Measurements from ENCODE around the gene RIOX2. TPM values are rescaled to one million over a fixed set of nuclear protein-coding genes. Genes with fewer than 3 reads are reported as not detected.

The RIOX2 gene
- total and polyA plus RNA-seq, 2 experiments from 2014 or later = 29.1 to 36.4 TPM

DNA sequence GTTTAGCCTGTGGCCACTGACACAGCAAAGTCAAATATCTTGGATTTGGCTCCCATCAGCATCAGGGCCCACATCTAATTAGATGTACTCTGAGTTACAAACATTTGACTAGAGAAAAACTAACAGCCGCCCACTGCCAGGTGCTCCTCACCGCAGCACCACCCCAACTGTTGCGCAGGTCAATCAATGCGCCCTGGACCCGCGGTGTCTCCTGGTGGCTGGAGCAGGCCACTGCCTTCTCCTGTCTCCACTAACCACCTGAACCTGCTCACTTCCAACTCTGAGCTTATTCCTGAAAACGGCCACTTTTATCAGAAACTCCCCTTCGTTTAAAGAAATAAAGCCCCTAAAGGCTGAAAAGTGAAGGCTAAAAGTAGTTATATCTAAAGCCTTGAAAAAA is 4.3 kb downstream of the RIOX2 start:
- Histone ChIP-seq H3K27me3 (replicated peaks; ENCODE audit: insufficient read depth) (no peaks in the 10 kb centered on the region), H3K9ac (no peak overlapping the region), H3F3A (ENCODE audit: insufficient read depth) (no peaks in the 10 kb centered on the region), H3K9me3 (ENCODE audit: low read depth) (no peaks in the 10 kb centered on the region), H3K27ac (no peak overlapping the region), H3K4me3 (no peak overlapping the region), H3K4me1 (ENCODE audit: insufficient read depth) (peaks cover 16% of the 10 kb centered on the region), H3K79me2 (ENCODE audit: insufficient read depth) (peaks cover 88% of the 10 kb centered on the region), H3K9me2 (ENCODE audit: insufficient read depth) (no peaks in the 10 kb centered on the region), H4K20me1 (ENCODE audit: insufficient read depth) (no peaks in the 10 kb centered on the region; the same call in 1 of the 2 replicates), H2AFZ (no peak overlapping the region), H3K36me3 (ENCODE audit: low read depth) (peaks cover 9% of the 10 kb centered on the region; the same call in 1 of the 2 replicates), H3K4me2 (ENCODE audit: unreplicated experiment) (no peak overlapping the region)
- in situ Hi-C loops (cut with MboI) = no loop called here
- DNase-seq = no peak
- 97% methylated on average over 8 of the region's 8 CpGs for WGBS, 2 experiments (ENCODE audit: low coverage in 1 of 2, low lambda C conversion rate in 2 of 2, missing lambda C conversion rate in 2 of 2)
- TF ChIP-seq EZH2 (IDR thresholded peaks at IDR 0.05; ENCODE audit: insufficient read depth, poor library complexity, severe bottlenecking) (no peak), EZH2phosphoT487 (IDR thresholded peaks at IDR 0.05; ENCODE audit: insufficient read depth, low read depth) (no peak)

DNA sequence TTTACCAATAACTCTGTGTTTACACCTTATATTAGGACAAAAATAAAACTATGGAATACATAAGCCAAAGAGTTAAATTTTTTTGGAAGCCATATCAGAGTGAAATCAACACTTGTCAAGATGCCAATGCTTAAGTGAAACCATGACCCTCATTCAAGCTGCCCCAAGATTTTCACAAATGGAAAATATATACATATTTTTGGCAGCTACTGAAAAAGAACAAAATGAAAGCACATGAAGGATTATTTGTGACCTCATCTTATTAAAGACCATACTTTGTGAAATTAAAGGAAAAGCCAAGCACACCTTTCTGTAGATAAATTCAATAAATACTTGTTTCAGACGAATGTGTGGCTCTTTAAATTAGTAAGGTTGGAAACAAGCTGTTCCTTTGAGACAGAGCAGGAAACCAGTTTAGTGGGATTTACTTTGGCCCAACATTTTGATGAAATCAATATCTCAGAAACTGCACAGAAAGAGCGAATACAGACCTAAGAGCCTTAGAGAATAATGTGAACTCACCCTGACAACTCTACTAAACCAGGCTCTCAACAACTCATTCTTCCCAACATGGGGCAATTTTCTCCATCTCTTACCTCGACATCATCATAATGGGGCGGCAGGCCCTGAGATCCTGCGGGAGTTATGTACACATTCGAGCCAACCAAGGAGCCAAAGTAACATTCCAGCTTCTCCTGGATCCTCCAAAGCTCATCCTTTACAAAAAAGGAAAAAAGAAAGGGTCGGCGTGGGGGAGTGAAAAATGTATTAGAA is 11.1 kb downstream of the RIOX2 start:
- no peak overlapping the region for H3K4me2 ChIP-seq (ENCODE audit: unreplicated experiment)
- in situ Hi-C loops (cut with MboI) = no loop called here
- no peaks in the 10 kb centered on the region for H3F3A ChIP-seq (ENCODE audit: insufficient read depth)
- H3K4me3 ChIP-seq = no peak overlapping the region
- no peaks in the 10 kb centered on the region for H3K4me1 ChIP-seq (ENCODE audit: insufficient read depth)
- TF ChIP-seq EZH2 (IDR thresholded peaks at IDR 0.05; ENCODE audit: insufficient read depth, poor library complexity, severe bottlenecking) (no peak), EZH2phosphoT487 (IDR thresholded peaks at IDR 0.05; ENCODE audit: insufficient read depth, low read depth) (no peak)
- H3K36me3 ChIP-seq (ENCODE audit: low read depth) = peaks cover 14% of the 10 kb centered on the region
- H4K20me1 ChIP-seq (ENCODE audit: insufficient read depth) = no peaks in the 10 kb centered on the region; the same call in 1 of the 2 replicates
- 86 to 87% methylated on average over 8 of the region's 8 CpGs for WGBS, 2 experiments (ENCODE audit: low coverage in 1 of 2, low lambda C conversion rate in 2 of 2, missing lambda C conversion rate in 2 of 2)
- no peak overlapping the region for H3K9ac ChIP-seq
- H3K79me2 ChIP-seq (ENCODE audit: insufficient read depth) = peaks cover 58% of the 10 kb centered on the region
- H3K27me3 ChIP-seq (replicated peaks; ENCODE audit: insufficient read depth) = no peaks in the 10 kb centered on the region
- DNase-seq = no peak
- H3K9me3 ChIP-seq (ENCODE audit: low read depth) = no peaks in the 10 kb centered on the region
- no peak overlapping the region for H2AFZ ChIP-seq
- no peak overlapping the region for H3K27ac ChIP-seq
- no peaks in the 10 kb centered on the region for H3K9me2 ChIP-seq (ENCODE audit: insufficient read depth)

DNA sequence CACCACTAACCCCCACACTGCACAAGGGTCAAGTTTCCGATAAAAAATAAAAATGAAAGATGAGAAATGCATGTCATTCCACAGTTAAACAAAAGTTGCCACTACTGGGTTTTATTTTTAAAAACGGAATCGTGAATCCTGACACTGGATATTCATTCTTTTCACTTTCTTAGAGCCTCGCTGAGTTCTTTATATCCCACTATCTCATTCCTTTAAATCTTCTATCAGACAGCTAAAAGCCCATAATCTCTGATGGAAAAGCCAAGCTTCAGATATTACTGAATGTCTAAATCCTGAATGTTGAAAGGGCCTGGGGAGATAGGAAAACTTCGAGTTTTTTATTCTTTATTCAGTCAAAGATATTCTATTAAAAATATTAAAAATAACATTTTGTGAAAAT is 11.7 kb downstream of the RIOX2 start:
- no peak for DNase-seq
- Histone ChIP-seq H3K4me3 (no peak overlapping the region), H3K79me2 (ENCODE audit: insufficient read depth) (peaks cover 52% of the 10 kb centered on the region), H3K9ac (no peak overlapping the region), H3K9me3 (ENCODE audit: low read depth) (no peaks in the 10 kb centered on the region), H3F3A (ENCODE audit: insufficient read depth) (no peaks in the 10 kb centered on the region), H3K4me1 (ENCODE audit: insufficient read depth) (no peaks in the 10 kb centered on the region), H2AFZ (no peak overlapping the region), H3K27ac (no peak overlapping the region), H3K27me3 (replicated peaks; ENCODE audit: insufficient read depth) (no peaks in the 10 kb centered on the region), H3K9me2 (ENCODE audit: insufficient read depth) (no peaks in the 10 kb centered on the region), H4K20me1 (ENCODE audit: insufficient read depth) (no peaks in the 10 kb centered on the region), H3K36me3 (ENCODE audit: low read depth) (peaks cover 17% of the 10 kb centered on the region), H3K4me2 (ENCODE audit: unreplicated experiment) (no peak overlapping the region)
- TF ChIP-seq EZH2 (IDR thresholded peaks at IDR 0.05; ENCODE audit: insufficient read depth, poor library complexity, severe bottlenecking) (no peak), EZH2phosphoT487 (IDR thresholded peaks at IDR 0.05; ENCODE audit: insufficient read depth, low read depth) (no peak)
- WGBS, 2 experiments (ENCODE audit: low coverage in 1 of 2, low lambda C conversion rate in 2 of 2, missing lambda C conversion rate in 2 of 2) = 61 to 62% methylated on average over 5 of the region's 5 CpGs
- in situ Hi-C loops (cut with MboI) = no loop called here

DNA sequence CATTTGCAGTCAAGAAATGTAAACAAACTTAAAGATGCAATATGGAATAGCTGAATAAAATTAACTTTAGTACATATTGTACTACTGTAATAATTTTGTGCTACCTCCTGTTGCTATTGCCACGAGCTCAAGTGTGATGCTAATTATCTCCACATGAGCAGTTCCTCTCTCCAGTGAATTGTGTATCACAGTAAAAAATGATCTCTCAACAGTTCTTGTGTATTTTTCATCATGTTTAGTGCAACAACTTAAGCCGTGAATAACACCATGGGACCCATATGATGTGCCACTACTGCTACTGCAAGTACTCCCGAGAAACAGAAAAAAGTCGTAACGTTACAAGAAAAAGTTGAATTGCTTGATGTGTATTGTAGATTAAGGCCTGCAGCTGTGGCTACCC is 12.4 kb downstream of the RIOX2 start:
- TF ChIP-seq EZH2 (IDR thresholded peaks at IDR 0.05; ENCODE audit: insufficient read depth, poor library complexity, severe bottlenecking) (no peak), EZH2phosphoT487 (IDR thresholded peaks at IDR 0.05; ENCODE audit: insufficient read depth, low read depth) (no peak)
- WGBS, 2 experiments (ENCODE audit: low coverage in 1 of 2, low lambda C conversion rate in 2 of 2, missing lambda C conversion rate in 2 of 2) = 57 to 60% methylated on average over 5 of the region's 5 CpGs
- in situ Hi-C loops (cut with MboI) = no loop called here
- Histone ChIP-seq H3K27me3 (replicated peaks; ENCODE audit: insufficient read depth) (no peaks in the 10 kb centered on the region), H3K9me3 (ENCODE audit: low read depth) (no peaks in the 10 kb centered on the region), H3F3A (ENCODE audit: insufficient read depth) (no peaks in the 10 kb centered on the region), H3K36me3 (ENCODE audit: low read depth) (peaks cover 17% of the 10 kb centered on the region), H3K9ac (no peak overlapping the region), H3K27ac (no peak overlapping the region), H2AFZ (no peak overlapping the region), H4K20me1 (ENCODE audit: insufficient read depth) (no peaks in the 10 kb centered on the region), H3K4me3 (no peak overlapping the region), H3K4me1 (ENCODE audit: insufficient read depth) (no peaks in the 10 kb centered on the region), H3K4me2 (ENCODE audit: unreplicated experiment) (no peak overlapping the region), H3K9me2 (ENCODE audit: insufficient read depth) (no peaks in the 10 kb centered on the region), H3K79me2 (ENCODE audit: insufficient read depth) (peaks cover 45% of the 10 kb centered on the region)
- DNase-seq = no peak

Data from GM23248 (cell line).